Large intestine (tissue), 3 donors: ENCODE measurements around the gene ICA1. TPM values are rescaled to one million over a fixed set of nuclear protein-coding genes. Genes with fewer than 3 reads are reported as not detected.
A peak's percentile ranks its signal among the peaks of the same experiment; 100 is the strongest.

ENCODE experiments used
- DNase-seq, 2 donors: peaks; one replicate each; pipeline versions ENCODE4 v3.0.0 to v3.0.0-alpha.2; 2013
- H3K27ac ChIP-seq: one replicate; pipeline ENCODE4 v1.5.1; 2013; ENCODE audit warnings: low read length
- H3K27me3 ChIP-seq: 2 replicates; pipeline ENCODE4 v1.6.1; 2013; ENCODE audit warnings: low read length; ENCODE audit not compliant: control insufficient read depth, insufficient read depth
- H3K36me3 ChIP-seq: 2 replicates; pipeline ENCODE4 v1.6.1; 2013; ENCODE audit warnings: low read length; ENCODE audit not compliant: control insufficient read depth, insufficient read depth
- H3K4me1 ChIP-seq: one replicate; pipeline ENCODE4 v1.6.1; 2013; ENCODE audit warnings: low read length; ENCODE audit not compliant: control insufficient read depth, insufficient read depth
- H3K4me3 ChIP-seq: one replicate; pipeline ENCODE4 v1.5.1; 2013; ENCODE audit warnings: low read length
- H3K9me3 ChIP-seq: one replicate; pipeline ENCODE4 v1.6.1; 2013; ENCODE audit warnings: mild to moderate bottlenecking, low read depth, low read length, moderate library complexity; ENCODE audit not compliant: control insufficient read depth
- WGBS: methylation state at CpG from one replicate; pipeline ENCODE4 v1.1.5; 2013; ENCODE audit warnings: low lambda C conversion rate; ENCODE audit not compliant: insufficient coverage; 5-methylcytosine and 5-hydroxymethylcytosine counted together
- polyA plus RNA-seq: library from polyadenylated mRNA; unstranded; fragments of 120-200 nt; gene quantifications from one replicate; pipeline ENCODE4 v1.2.1, GENCODE V29; 2013

The ICA1 gene
- polyA plus RNA-seq, 1 donor, result 51.6 TPM

GRCh38 chr7:8274589-8274988 lies 12.6 kb upstream of the ICA1 start:
- Histone ChIP-seq H3K36me3 (no peaks in the 10 kb centered on the region), H3K27me3 (no peaks in the 10 kb centered on the region), H3K27ac (no peak overlapping the region), H3K4me1 (no peaks in the 10 kb centered on the region), H3K4me3 (no peak overlapping the region), H3K9me3 (no peaks in the 10 kb centered on the region)
- no peak for DNase-seq
- 100% methylated on average over 2 of the region's 2 CpGs for WGBS

GRCh38 chr7:8271960-8272359 lies 10.0 kb upstream of the ICA1 start:
- H3K36me3 ChIP-seq, result no peaks in the 10 kb centered on the region
- H3K27me3 ChIP-seq, result no peaks in the 10 kb centered on the region
- no peak for DNase-seq

GRCh38 chr7:8263048-8263447 lies 1.1 kb upstream of the ICA1 start:
- Histone ChIP-seq H3K27me3 (no peaks in the 10 kb centered on the region), H3K27ac (peak overlapping the region; percentile 82)
- 76% methylated on average over 3 of the region's 7 CpGs for WGBS

More at GRCh38 chr7:8271960-8272359, 10.0 kb upstream of the ICA1 start:
- Histone ChIP-seq H3K4me1 (no peaks in the 10 kb centered on the region), H3K27ac (no peak overlapping the region), H3K4me3 (no peak overlapping the region), H3K9me3 (no peaks in the 10 kb centered on the region)

GRCh38 chr7:8260871-8261694 lies 884 bp downstream of the ICA1 start:
- 0% methylated on average over 1 of the region's 31 CpGs for WGBS
- H3K27me3 ChIP-seq, result no peaks in the 10 kb centered on the region
- H3K9me3 ChIP-seq, result no peaks in the 10 kb centered on the region
- H3K27ac ChIP-seq, result peak overlapping the region; percentile 82
- DNase-seq, result peak; percentile 34 to 72
- H3K4me3 ChIP-seq, result peak overlapping the region; percentile 57
- H3K36me3 ChIP-seq, result no peaks in the 10 kb centered on the region
- H3K4me1 ChIP-seq, result peaks cover 10% of the 10 kb centered on the region

More at GRCh38 chr7:8263048-8263447, 1.1 kb upstream of the ICA1 start:
- Histone ChIP-seq H3K36me3 (no peaks in the 10 kb centered on the region), H3K9me3 (no peaks in the 10 kb centered on the region), H3K4me1 (peaks cover 10% of the 10 kb centered on the region), H3K4me3 (peak overlapping the region; percentile 57)
- DNase-seq, result no peak

GRCh38 chr7:8259586-8260222 lies 2.3 kb downstream of the ICA1 start:
- 92% methylated on average over 2 of the region's 10 CpGs for WGBS
- Histone ChIP-seq H3K27me3 (no peaks in the 10 kb centered on the region), H3K4me1 (peaks cover 10% of the 10 kb centered on the region), H3K9me3 (no peaks in the 10 kb centered on the region), H3K4me3 (no peak overlapping the region), H3K36me3 (no peaks in the 10 kb centered on the region), H3K27ac (no peak overlapping the region)
- no peak for DNase-seq

GRCh38 chr7:8258734-8259133 lies 3.2 kb downstream of the ICA1 start:
- no peak overlapping the region for H3K4me3 ChIP-seq
- H3K36me3 ChIP-seq, result no peaks in the 10 kb centered on the region
- H3K4me1 ChIP-seq, result peaks cover 10% of the 10 kb centered on the region
- no peaks in the 10 kb centered on the region for H3K27me3 ChIP-seq
- no peaks in the 10 kb centered on the region for H3K9me3 ChIP-seq
- no peak overlapping the region for H3K27ac ChIP-seq
- WGBS, result 100% methylated on average over 1 of the region's 1 CpG
- DNase-seq, result no peak

- DNase-seq, result no peak
- Histone ChIP-seq H3K4me1 (peaks cover 10% of the 10 kb centered on the region), H3K27ac (no peak overlapping the region), H3K4me3 (no peak overlapping the region), H3K9me3 (no peaks in the 10 kb centered on the region), H3K36me3 (no peaks in the 10 kb centered on the region), H3K27me3 (no peaks in the 10 kb centered on the region)
- WGBS, result no CpG with 5 or more reads among the region's 4 CpGs
Observed at GRCh38 chr7:8258166-8258565, 3.8 kb downstream of the ICA1 start.

- Histone ChIP-seq H3K4me3 (no peak overlapping the region), H3K27me3 (no peaks in the 10 kb centered on the region), H3K36me3 (no peaks in the 10 kb centered on the region), H3K9me3 (no peaks in the 10 kb centered on the region), H3K4me1 (peaks cover 6% of the 10 kb centered on the region), H3K27ac (no peak overlapping the region)
- 80% methylated on average over 1 of the region's 6 CpGs for WGBS
- DNase-seq, result no peak
Observed at GRCh38 chr7:8255680-8256655, 6.0 kb downstream of the ICA1 start.

- no peaks in the 10 kb centered on the region for H3K9me3 ChIP-seq
- H3K27ac ChIP-seq, result no peak overlapping the region
- no peak overlapping the region for H3K4me3 ChIP-seq
- no peak for DNase-seq
- 100% methylated on average over 1 of the region's 3 CpGs for WGBS
- peaks cover 2% of the 10 kb centered on the region for H3K36me3 ChIP-seq
- H3K27me3 ChIP-seq, result no peaks in the 10 kb centered on the region
- H3K4me1 ChIP-seq, result peaks cover 6% of the 10 kb centered on the region
Observed at GRCh38 chr7:8254667-8255066, 7.3 kb downstream of the ICA1 start.

- Histone ChIP-seq H3K27ac (no peak overlapping the region), H3K4me3 (no peak overlapping the region), H3K9me3 (no peaks in the 10 kb centered on the region), H3K36me3 (peaks cover 2% of the 10 kb centered on the region), H3K4me1 (peaks cover 2% of the 10 kb centered on the region), H3K27me3 (no peaks in the 10 kb centered on the region)
- no peak for DNase-seq
- no CpG with 5 or more reads among the region's 3 CpGs for whole genome bisulfite sequencing
Observed at GRCh38 chr7:8254215-8254614, 7.8 kb downstream of the ICA1 start.
